ENCODE results near the gene FAM149A. TPM values are rescaled to one million over a fixed set of nuclear protein-coding genes. Genes with fewer than 3 reads are reported as not detected.

Gene FAM149A
- total and polyA plus RNA-seq, 10 of the 15 experiments (the other 5 are each of a cell fraction or from before 2014, with no cell fraction given), result 0.38 to 1.9 (median 0.99) TPM

GRCh38 chr4:186149872-186150271 lies 45.4 kb downstream of the FAM149A start:
- ATAC-seq (peak; percentile 68), FAIRE-seq (no peak), DNase-seq (ENCODE audit: low read depth, low spot score) (no peak)
- no peaks in the 10 kb centered on the region for H3K4me1 ChIP-seq (ENCODE audit: control insufficient read depth, insufficient read depth, low read length)
- H2AFZ ChIP-seq (ENCODE audit: control insufficient read depth, low read depth, low read length), result no peak overlapping the region
- TF ChIP-seq TCF3 (IDR thresholded peaks at IDR 0.05; ENCODE audit: borderline replicate concordance, insufficient read depth, low read depth, low read length) (no peak), IKZF1 (conservative IDR thresholded peaks at IDR 0.05) (0 out of 2 replicates have a peak, but pooled peaks have one; percentile 28), RAD21 (IDR thresholded peaks at IDR 0.05; ENCODE audit: insufficient read depth, low read depth, low read length) (peak; percentile 56), ESRRA (IDR thresholded peaks at IDR 0.05; ENCODE audit: low read length) (no peak), SMC3 (IDR thresholded peaks at IDR 0.05; ENCODE audit: borderline replicate concordance, low read length) (peak; percentile 23; the same call in 1 of the 2 replicates)
- TF ChIP-seq, protein P1, sequence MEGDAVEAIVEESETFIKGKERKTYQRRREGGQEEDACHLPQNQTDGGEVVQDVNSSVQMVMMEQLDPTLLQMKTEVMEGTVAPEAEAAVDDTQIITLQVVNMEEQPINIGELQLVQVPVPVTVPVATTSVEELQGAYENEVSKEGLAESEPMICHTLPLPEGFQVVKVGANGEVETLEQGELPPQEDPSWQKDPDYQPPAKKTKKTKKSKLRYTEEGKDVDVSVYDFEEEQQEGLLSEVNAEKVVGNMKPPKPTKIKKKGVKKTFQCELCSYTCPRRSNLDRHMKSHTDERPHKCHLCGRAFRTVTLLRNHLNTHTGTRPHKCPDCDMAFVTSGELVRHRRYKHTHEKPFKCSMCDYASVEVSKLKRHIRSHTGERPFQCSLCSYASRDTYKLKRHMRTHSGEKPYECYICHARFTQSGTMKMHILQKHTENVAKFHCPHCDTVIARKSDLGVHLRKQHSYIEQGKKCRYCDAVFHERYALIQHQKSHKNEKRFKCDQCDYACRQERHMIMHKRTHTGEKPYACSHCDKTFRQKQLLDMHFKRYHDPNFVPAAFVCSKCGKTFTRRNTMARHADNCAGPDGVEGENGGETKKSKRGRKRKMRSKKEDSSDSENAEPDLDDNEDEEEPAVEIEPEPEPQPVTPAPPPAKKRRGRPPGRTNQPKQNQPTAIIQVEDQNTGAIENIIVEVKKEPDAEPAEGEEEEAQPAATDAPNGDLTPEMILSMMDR (IDR thresholded peaks at IDR 0.05 in 2 of 3, conservative IDR thresholded peaks at IDR 0.05 in 1 of 3; ENCODE audit: control insufficient read depth in 2 of 3, extremely low read depth in 1 of 3, insufficient read depth in 1 of 3, low read depth in 3 of 3, low read length in 3 of 3), result peak; percentile 46 to 85 (median 75)
- no peaks in the 10 kb centered on the region for H4K20me1 ChIP-seq (ENCODE audit: control insufficient read depth, insufficient read depth)
- no peak overlapping the region for H3K4me3 ChIP-seq
- H3K27ac ChIP-seq (ENCODE audit: control insufficient read depth, insufficient read depth), result no peak overlapping the region
- CTCF ChIA-PET, result interaction anchor here (0.7 to 3.4 kb wide), 6 partner anchors 11 to 1224 kb away, joined by 3 to 12 read pairs (median 4); no protein-coding TSS in a partner anchor
- RAD21 ChIA-PET (ENCODE audit: unreplicated experiment), result no interaction called here
- no peaks in the 10 kb centered on the region for H3K79me2 ChIP-seq (ENCODE audit: control insufficient read depth, insufficient read depth, low read length)
- no peak overlapping the region for H3K9ac ChIP-seq (ENCODE audit: control insufficient read depth, insufficient read depth, low read length)
- SMC1A ChIA-PET (ENCODE audit: uncharacterized antibody, unreplicated experiment), result no interaction called here
- no peak overlapping the region for H3K4me2 ChIP-seq (ENCODE audit: control insufficient read depth, insufficient read depth)
- in situ Hi-C loops (cut with MboI) (no loop called here), intact Hi-C loops (cut with micrococcal nuclease; ENCODE audit: unreplicated experiment) (no loop called here)
- H3K27me3 ChIP-seq (replicated peaks in 1 of 2; ENCODE audit: control insufficient read depth in 2 of 2, insufficient read depth in 2 of 2, low read length in 1 of 2), result peaks cover 4 to 7% of the 10 kb centered on the region in 2 experiments; a peak in 3 of 4 replicates
- WGBS (ENCODE audit: insufficient coverage, insufficient replicate concordance, low lambda C conversion rate, missing lambda C conversion rate), result 55% methylated on average over 14 of the region's 14 CpGs
- no TSS peak for BruUV-seq (replicated peaks)
- POLR2A ChIA-PET, result no interaction called here
- H3K9me3 ChIP-seq (replicated peaks; ENCODE audit: control insufficient read depth, insufficient read depth, low read length), result no peaks in the 10 kb centered on the region
- H3K36me3 ChIP-seq (ENCODE audit: control insufficient read depth in 2 of 2, insufficient read depth in 2 of 2, low read length in 1 of 2), result no peaks in the 10 kb centered on the region

Measured in GM12878 (cell line).